Stimulated activated CD8-positive, alpha-beta memory T cell treated with anti-CD3 and anti-CD28 coated beads, Interleukin-12 subunit alpha, Interleukin-12 subunit beta, amount 100 ng/mL, for 1 hour (primary cell): Measurements from ENCODE around the gene SPAG4.

Experiments
- DNase-seq: peaks from one replicate; pipeline ENCODE4 v3.0.0-alpha.2; 2020; ENCODE audit warnings: low read depth

The SPAG4 gene

GRCh38 chr20:35621560-35621946, 5.9 kb downstream of the SPAG4 start:
- DNase-seq: no peak

- DNase-seq: no peak
Observed at GRCh38 chr20:35625584-35626385, 10.2 kb downstream of the SPAG4 start.

DNA sequence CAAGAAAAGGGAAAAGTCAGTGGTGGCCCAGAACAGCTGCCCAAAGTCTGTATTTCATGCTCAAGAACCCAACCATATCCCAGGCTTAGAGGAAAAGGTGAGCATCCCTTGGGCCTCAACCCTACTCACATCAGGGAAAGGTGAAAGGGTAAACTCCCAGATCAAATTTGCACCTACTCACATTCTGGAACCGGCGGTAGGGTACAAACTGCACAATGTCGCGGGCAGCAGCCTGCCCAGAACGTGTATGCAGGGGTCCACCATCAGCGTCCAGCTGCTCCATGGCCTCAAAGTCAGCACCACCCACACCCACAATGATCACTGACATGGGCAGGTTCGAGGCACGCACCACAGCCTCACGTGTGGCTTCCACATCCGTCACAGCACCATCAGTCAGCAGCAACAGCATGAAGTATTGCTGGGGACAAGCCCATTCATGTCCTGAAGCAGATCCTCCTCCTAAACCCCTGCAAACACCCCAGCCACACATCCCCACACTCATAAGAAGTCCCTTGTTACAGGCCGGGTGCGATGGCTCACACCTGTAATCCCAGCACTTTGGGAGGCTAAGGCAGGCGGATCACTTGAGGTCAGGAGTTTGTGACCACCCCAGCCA, 10.9 kb downstream of the SPAG4 start:
- DNase-seq: no peak

GRCh38 chr20:35627121-35627520, 11.5 kb downstream of the SPAG4 start:
- no peak for DNase-seq

- DNase-seq: no peak
Observed at GRCh38 chr20:35629427-35630145, 14.0 kb downstream of the SPAG4 start.

GRCh38 chr20:35630636-35631035, 15.0 kb downstream of the SPAG4 start:
- no peak for DNase-seq

- no peak for DNase-seq
Observed at GRCh38 chr20:35632539-35633115, 17.0 kb downstream of the SPAG4 start.

GRCh38 chr20:35635652-35636051, 20.0 kb downstream of the SPAG4 start:
- DNase-seq: no peak

GRCh38 chr20:35636095-35636494, 20.5 kb downstream of the SPAG4 start:
- DNase-seq: no peak

- DNase-seq: no peak
Observed at GRCh38 chr20:35637276-35637675, 21.6 kb downstream of the SPAG4 start.

- DNase-seq: no peak
Observed at GRCh38 chr20:35638751-35639150, 23.1 kb downstream of the SPAG4 start.

DNA sequence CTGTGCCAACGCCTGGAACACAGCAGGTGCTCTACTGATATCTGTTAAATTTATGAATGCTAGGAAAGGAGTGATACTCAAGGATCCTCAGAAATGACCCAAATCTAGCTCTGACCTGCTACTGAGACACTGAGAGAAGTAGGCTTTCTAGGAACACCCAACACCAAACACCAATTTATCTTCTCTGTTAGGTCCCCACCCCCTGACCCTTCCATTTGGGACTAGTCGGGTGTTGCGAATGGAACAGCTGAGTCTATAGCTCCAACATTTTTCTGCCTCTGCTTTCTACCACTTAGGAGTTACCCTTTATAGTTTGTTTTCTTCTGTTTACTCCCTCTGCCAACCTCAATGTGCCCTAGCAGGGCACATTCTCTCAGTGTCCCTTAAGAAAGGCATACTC, 25.1 kb downstream of the SPAG4 start:
- no peak for DNase-seq

- DNase-seq: no peak
Observed at GRCh38 chr20:35641743-35642142, 26.1 kb downstream of the SPAG4 start.

DNA sequence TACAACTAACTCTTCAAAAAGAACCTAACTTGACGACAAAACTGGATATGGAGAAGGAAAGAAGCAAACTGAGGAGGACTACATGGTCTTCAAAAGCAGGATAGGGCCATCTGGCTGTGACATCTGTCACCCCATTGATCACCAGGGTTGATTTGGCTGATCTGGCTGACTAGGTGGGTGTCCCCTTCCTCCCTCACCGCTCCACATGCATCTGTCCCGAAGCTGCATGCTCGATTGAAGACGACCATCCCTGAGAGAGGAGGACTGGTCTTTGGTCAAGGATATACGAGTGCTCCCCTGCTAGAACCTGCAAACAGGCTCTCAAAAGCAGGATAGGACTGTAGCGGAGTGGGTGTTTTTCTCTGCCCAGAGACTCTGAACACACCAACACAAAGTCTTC, 27.4 kb downstream of the SPAG4 start:
- no peak for DNase-seq

GRCh38 chr20:35644806-35645205, 29.2 kb downstream of the SPAG4 start:
- no peak for DNase-seq

- DNase-seq: no peak
Observed at GRCh38 chr20:35648836-35649235, 33.2 kb downstream of the SPAG4 start.

DNA sequence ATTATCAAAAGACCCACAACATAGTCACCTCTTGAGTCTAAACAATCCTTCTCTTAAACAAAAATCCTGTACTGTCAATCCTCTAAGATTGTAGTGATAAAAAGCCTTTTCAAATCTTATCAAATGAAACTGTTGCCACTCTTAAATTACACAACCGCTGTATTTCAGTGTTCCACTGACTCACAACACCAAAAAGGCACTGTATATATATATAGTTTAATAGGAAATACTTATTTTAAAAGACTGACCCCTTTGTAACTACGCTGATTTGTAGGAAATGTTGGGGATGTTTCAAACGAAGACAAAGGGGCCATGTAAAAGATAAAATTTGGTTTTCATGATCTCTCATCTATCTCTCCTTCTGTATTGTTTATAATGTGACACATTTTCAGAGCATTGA, 35.0 kb downstream of the SPAG4 start:
- DNase-seq: no peak

GRCh38 chr20:35651958-35652357, 36.3 kb downstream of the SPAG4 start:
- no peak for DNase-seq

DNA sequence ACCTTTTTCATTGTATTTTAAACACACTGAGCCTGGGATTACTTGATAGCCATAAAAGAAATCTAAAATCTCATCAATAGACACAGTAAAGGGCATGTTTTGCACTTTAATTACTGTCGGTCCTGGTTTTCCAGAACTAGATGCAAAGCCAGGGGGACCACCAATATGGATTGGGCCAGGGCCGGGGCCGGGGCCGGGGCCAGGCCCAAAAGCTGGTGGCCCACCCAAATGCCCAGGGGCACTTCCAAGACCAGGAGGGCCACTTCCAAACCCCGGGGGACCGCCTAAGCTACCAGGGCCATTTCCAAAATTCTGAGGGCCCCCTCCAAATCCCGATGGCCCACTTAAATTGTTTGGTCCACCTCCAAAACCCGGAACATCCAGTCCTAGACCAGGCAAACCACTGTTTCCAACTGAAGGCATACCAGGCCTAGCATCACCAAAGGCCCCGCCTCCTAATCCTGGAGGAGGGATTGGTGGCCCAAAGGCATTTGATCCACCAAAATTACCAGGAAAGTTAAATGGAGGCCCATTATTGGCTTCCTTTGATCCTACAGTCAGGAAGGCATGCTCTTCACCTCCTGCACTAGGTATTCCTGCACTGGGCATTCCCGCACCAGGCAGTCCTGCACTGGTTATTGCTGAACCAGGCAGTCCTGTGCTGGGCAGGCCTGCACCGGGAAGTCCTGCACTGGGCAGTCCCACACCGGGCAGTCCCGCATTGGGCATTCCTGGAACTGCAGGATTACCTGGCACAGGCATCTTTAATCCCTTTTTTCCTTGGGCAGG, 37.2 kb downstream of the SPAG4 start:
- DNase-seq: no peak

DNA sequence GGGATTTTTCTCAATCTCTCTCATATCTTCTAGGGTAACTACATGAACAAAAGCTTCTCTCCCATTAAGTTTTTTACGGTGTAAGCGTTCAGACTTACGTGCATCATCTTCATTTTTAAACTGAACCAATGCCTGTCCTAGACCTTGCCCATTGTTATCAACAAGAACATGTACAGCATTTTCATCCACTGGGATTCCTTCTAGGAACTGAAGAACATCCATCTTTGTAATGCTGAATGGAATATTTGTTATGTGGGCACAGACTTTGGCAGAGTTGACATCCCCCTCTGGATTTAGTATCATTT, 37.8 kb downstream of the SPAG4 start:
- no peak for DNase-seq

GRCh38 chr20:35653893-35654292, 38.3 kb downstream of the SPAG4 start:
- DNase-seq: no peak

DNA sequence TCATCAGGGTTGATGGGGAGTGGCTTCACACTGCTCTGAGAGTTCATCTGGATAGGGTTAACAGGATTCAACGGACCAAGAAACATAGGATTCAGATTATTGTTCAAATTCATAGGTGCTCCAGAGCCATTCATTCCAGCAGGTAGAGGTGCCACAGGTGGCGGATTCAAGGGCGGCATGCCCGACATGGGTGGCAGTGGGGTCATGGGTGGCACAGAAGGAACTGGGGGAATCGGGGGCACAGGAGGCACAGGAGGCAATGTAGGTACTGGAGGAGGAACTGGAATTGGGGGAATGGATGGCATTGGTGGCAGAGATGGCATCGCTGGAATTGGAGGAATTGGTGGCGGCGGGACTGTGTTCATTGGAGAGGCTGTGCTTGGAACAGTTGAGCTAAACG, 38.8 kb downstream of the SPAG4 start:
- DNase-seq: no peak
